Keratinocyte (primary cell): Measurements from ENCODE around the gene GLP2R.

Experiments
- CTCF ChIP-seq, 3 experiments: IDR thresholded peaks in 1 of 3; conservative IDR thresholded peaks in 1 of 3; optimal IDR thresholded peaks in 1 of 3; 2 replicates in 2 of 3; 3 replicates in 1 of 3; pipeline versions ENCODE3 to v1.5.1; 2011; ENCODE audit warnings: low read length in 3 of 3, mild to moderate bottlenecking in 3 of 3, moderate library complexity in 2 of 3, control low read depth in 1 of 3, inconsistent platforms in 1 of 3; ENCODE audit not compliant: insufficient read depth in 2 of 3; ENCODE audit errors: extremely low read depth in 1 of 3
- EZH2 ChIP-seq: IDR thresholded peaks from one replicate; pipeline ENCODE4 v1.6.1; 2012; ENCODE audit warnings: inconsistent platforms, mild to moderate bottlenecking, low read length, moderate library complexity

GRCh38 chr17:9917801-9918200, 92.1 kb downstream of the GLP2R start:
- no peak for TF ChIP-seq CTCF (optimal IDR thresholded peaks at IDR 0.05 in 1 of 3, IDR thresholded peaks at IDR 0.05 in 1 of 3, conservative IDR thresholded peaks at IDR 0.05 in 1 of 3; ENCODE audit: extremely low read depth in 1 of 3, insufficient read depth in 2 of 3, low read length in 3 of 3)
- TF ChIP-seq EZH2, result no peak
